GM21723 (cell line): ENCODE results near the gene PSMB8.
"Not testable (repeated sequence)": the region's sequence is repeated elsewhere in the genome, so short reads cannot be mapped to it uniquely, and the experiment has no call there.

Experiments used
- ATAC-seq: cut with Tn5 transposase; IDR thresholded peaks from one replicate; pipeline ENCODE4 v1.9.1; 2021; ENCODE audit warnings: mild to moderate bottlenecking, moderate library complexity; ENCODE audit not compliant: unreplicated experiment

PSMB8 gene

DNA sequence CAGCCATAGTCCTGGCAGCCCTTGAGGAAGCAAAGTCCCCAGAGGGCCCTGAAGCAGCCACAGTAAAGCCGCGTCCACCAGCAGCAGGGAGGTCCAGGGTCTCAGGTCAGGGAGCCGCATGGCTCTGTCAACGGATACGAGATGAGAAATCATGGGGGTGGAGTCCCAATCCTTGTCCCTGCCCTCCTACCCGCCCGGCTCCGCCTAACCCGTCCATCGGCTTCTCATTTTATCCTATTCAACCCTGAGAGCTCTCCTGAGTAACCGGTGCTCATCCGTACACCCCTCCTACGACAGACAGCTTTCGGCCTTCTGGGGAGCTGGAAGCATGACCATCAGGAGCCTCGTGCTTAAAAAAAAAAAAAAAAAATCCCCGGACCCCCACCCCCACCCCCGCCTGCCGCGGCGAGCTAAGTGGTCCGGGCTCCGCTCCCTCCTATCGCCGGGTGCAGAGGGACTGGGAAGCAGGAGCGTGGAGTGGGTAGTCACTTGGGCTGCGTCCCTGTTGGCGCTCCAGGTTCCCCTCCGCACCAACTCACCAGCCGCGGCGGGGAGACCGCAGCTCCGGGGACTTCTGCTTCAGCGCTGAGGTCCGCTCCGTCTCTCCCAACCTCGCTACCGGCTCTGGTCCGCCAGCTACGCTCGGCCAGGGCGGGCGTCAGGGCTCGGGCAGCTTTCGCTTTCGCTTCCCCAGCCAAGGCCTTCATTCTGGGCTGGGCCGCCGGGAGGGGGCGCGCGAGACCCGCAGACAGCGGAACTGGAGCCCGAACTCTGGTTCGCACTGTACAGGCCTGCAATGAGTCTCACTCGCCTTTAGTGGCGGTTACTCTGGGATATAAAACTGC, 5.5 kb downstream of the PSMB8 start, which contains the start of gene TAP2:
Gene TAP2, minus strand, starts transcription at position 626 of the 845 bp plus-strand sequence. Its CDS starts 506 bp downstream, at position 120.
- peak; percentile 66 for ATAC-seq

DNA sequence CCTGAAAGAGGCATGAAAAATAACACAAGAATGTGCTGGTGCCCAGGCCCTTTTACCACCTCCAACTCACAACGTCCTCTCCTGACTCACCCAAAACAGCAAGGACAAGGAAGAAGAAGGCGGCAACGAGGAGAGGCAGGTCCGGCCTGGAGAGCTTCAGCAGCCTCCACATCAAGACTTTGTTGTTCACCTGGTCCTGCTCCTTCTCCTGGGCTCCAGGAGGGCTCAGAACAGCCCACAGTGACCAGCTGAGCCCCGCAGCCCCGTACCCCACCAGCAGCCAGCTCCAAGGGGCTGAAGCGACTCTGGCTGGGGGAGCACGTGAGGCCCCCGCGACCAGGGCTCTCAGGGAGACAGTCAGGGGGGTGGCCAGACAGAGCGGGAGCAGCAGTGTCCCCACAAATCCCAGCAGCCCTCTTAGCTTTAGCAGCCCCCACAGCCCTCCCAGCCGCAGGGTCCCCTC, 6.2 kb downstream of the PSMB8 start:
- no peak for ATAC-seq

DNA sequence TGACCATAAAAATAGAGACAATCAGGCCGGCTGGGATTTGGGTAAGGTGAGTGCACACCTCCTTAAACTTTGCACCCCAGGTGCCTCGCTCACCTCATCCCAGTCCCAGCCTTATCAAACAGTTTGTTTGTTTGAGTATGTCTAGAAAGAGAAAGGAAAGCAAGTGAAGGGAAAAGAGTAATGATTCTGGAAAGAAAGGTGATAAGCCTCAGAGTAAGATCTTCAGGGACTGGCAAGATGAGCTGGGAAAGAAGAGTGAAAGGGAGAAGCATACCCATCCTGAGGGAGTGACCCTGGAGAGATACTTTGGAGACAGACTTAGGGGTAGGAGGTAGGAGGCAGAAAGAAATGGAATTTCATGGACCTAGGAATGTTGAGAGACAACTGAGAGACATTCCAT, 7.0 kb downstream of the PSMB8 start:
- ATAC-seq, result no peak

DNA sequence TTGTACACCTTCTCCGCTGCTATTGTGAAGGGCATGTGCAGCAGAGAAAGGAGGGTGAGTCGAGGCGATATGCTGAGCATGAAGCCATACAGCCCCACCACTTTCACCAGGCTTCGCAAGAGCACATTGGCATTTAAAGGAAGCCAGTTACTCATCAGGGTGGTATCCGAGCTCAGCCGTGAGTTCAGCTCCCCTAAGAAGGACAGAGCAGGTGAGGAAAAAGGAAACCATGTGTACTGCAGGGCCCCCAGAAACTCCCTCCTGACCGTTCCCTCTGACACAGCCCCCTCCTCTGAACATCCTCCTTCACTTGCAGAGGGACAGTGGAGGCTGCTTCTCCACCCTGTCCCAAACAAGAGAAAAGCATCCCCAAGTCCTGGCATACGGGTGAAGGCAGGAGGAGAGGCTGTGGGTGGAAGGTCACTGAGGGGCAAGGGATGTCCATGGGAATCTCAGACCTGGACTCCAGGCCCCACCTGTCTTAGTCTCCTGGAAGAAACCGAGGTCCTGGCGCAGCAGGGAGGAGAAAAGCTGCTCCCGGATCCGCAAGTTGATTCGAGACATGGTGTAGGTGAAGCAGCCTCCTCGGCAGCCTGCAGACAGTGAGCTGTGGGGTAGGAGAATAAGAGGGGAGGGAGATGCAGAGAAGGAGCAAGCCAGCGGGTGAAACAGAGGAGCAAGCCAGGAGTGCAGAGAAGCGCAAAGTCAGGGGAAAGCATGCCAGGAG, 8.5 kb downstream of the PSMB8 start:
- ATAC-seq, result no peak

DNA sequence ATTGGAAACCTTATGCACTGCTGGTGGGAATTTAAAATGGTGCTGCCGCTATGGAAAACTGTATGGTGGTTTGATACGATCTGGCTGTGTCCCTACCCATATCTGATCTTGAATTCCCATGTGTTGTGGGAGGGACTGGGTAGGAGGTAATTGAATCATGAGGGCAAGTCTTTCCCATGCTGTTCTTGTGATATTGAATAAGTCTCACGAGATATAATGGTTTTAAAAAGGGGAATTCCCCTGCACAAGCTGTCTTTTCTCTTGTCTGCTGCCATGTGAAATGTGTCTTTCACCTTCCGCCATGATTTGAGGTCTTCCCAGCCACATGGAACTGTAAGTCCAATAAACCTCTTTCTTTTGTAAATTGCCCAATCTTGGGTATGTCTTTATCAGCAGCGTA, 10.2 kb downstream of the PSMB8 start:
- ATAC-seq, result no peak

DNA sequence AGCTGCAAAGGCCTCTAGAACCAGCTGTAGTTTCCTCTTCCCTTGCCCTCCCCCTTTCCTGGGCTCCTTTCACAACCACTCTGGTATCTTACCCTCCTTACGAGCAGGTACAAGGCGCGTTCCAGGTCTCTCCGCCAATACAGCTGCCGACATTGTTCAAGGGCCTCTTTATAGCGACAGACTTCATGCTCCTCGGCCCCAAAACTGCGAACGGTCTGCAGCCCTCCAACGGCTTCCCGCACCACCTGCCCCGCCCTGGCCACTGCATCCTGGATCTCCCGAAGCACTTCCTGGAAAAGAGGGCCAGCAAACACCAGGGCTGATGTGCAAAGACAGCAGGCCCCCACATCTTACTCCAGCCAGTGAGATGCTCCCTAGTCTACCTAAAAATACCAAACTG, 11.3 kb downstream of the PSMB8 start:
- ATAC-seq, result no peak

DNA sequence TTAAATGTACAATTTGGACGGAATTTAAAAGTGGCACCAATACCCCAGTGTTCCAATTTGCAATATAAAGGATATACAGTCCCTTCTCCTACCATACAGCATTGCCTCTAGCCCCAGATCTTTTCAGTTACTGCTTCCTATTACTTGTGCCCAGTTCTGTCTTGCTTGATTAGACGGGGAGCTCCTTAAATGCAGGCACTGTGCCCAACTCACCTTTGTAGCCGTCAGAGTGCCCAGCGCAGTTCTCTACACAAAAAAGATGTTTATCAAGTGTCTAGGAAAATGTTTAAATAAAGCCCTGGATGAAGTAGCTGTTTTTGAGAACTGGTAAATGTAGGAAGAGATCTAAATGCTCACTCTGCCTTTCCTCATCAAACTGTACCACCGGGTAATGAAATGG, 12.9 kb downstream of the PSMB8 start:
- no peak for ATAC-seq

DNA sequence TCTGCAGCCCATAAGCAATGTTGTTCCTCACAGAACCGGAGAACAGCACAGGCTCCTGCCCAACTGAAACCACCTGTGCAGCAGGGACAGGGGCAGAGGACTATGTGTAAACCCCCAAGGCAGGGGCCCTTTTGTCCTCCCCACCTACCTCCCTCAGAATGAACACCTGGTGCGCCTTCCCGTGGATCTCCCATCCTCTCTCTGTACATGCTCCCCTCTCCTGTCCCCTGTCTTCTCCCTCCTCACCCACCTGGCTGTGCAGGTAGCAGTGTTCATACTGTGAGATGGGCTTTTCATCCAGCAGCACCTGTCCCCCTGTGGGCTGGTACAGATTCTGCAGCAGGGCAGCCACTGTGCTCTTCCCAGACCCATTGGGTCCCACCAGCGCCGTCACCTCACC, 13.8 kb downstream of the PSMB8 start:
- ATAC-seq, result no peak

DNA sequence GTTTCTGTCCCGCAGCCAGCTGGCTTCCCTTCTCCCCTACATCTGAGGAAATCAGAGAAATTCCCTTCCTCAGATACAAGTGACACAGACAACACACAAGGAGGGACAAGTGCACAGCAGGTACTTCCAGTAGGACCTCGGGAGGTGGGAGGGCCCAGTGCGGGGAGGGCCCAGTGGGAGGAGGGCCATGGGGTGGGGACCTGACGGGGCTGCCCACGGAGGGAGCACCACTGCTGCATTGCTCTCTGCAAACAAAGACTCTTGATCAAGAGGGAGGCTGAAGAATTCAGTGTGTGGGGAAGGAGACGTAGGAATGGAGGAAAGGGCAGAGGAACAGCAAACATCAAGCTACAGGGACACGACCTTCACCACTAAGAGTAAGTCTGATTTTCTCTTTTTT, 14.4 kb downstream of the PSMB8 start:
- no peak for ATAC-seq

DNA sequence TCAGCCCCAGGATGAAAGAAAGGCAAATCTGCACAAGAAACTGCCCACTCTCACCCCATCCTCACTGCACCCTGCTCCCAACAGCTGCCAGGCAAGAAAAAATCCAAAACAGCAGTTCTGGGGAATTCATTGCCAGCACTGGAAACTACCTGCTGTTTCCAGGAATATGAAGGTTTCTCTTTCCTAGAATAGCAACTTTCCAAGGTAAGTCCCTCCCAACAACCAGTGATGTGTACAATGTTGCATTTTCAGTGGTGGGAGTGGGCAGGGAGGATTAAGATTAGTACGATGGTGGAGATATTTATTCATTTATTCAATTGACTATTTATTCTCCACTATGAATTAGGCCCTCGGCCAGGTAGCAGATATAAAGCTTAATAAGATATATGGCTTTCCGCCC, 16.8 kb downstream of the PSMB8 start:
- ATAC-seq, result no peak

DNA sequence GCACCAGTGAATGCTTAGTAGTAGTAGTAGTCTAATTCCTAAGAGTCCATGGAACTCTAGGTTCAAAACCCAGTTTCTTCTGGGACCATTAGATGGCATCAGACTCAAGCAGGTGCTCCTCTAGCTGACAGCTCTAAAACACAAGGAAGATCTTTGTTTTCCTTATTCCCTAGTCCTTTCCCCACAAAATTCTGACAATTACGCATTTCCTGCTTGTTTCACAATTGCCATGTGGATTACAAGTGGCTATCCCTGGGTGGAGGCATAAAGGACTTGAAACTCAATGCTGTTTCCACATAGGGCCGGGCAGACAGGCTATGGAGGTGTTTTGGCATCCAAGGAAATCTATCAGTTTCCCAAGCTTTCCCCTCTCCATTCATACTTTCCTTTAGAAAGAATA, 17.9 kb downstream of the PSMB8 start:
- no peak for ATAC-seq

DNA sequence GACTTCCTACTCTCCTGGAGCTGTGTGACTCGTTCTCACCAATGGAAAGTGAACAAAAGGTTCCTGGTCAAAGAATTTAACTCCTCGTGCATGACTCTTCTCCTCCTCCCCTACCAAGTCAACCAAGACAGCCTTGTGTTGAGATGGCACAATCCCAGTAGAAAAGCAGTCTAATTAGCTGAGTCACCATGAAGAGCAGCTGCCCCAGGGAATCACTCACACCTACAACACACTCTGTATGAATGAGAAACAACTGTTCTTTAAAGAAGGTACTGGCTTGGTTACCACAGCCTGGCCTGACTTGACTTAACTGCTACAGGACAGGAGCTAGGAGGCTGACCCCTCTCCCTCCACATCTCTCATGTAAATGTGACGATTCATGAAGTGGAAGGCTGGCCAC, 24.1 kb downstream of the PSMB8 start:
- ATAC-seq, result no peak

DNA sequence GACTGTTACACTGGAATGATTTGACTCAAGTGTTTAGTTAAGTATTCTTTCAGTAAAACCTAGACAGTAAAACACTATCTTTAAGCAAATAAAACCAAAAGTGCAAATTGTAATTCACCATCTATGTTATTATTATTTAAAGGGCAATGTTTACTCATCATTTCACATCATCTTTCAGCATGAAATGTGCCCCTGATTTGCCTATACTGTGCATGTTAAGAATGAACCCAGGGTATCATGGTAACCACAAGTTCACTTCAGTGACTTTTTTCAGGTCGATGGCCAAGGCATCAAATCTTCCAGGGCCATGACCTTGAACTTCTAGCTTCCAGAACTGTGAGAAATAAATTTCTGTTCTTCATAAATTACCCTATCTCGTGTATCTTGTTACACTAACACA, 25.0 kb downstream of the PSMB8 start:
- no peak for ATAC-seq

DNA sequence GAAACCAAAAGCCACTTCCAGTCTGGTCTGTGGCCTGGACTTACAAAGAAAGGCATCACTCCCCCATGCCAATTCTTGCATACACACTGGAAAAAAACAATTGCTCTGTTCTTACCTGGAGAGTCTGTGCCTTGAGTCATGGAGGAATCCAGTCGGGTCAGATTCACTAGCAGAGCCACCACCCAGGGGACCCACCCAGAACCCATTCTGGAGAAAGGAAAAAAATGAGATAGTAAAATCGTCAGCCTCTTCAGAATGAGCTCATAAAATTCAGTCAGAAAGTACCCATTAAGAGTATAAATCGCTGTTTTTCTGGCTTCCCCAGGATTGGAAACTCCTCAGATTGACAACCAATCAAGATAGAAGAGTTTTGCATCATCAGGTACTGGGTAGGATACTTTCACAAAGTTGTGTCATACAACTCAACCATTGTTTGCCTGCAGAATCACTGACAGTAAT, 27.1 kb downstream of the PSMB8 start, which contains the start of gene HLA-DOB:
Gene HLA-DOB, minus strand, starts transcription at position 257 of the 459 bp plus-strand sequence. Its CDS starts 51 bp downstream, at position 206.
- ATAC-seq, result peak; percentile 69

DNA sequence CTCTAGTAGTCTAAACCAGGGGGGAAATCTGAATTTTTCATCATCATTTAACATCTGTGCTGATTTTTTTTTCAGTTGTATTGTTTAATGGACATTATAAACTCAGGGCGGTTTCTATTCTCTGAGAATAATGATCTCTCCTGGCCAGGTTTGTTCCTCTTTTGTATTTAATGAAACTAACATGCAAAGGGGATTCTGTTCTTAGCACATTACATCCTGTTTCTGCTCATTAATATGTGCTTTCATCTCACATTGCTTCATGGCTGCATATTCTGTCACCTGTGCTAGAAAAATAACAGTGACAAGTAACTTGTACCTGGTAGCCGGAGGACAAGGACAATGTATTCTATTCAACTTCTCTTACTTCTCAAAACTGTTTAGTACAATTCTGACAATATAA, 27.9 kb downstream of the PSMB8 start:
- peak; percentile 53 for ATAC-seq

DNA sequence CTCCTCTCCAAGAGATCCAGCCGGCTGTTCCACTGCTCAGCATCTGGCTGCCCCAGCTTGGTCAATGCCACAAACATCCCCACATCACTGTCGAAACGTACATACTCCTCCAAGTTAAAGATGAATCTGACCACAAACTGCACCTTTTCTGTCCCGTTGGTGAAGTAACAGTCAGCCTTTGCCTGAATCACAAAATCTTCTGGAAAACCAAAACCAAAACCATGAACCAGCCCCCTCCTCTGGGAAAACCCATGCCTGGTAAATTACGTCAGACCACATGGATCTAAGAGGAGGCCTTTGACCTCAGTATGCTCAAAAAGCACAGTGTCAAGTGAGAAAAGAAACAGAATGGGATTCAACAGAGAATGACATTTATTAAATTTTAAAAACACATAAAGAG, 28.7 kb downstream of the PSMB8 start:
- no peak for ATAC-seq

DNA sequence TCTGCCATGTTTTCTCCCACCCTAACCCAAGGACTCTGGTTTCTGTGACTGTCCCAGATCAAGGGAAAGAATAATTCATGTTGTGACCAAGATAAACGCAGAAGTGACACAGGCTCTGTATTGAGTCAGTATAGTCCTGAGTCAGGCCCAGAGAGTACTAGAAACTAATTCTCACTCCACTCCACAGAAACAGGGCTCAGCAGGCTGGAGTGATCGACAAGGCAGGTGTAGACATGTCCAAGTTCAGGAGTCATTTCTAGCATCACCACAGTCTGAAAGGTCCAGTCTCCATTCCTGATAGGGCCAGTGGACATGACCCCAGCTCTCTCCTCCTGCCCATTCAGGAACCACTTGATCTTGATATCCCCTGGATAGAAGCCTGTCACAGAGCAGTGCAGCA, 29.7 kb downstream of the PSMB8 start:
- ATAC-seq, result no peak

DNA sequence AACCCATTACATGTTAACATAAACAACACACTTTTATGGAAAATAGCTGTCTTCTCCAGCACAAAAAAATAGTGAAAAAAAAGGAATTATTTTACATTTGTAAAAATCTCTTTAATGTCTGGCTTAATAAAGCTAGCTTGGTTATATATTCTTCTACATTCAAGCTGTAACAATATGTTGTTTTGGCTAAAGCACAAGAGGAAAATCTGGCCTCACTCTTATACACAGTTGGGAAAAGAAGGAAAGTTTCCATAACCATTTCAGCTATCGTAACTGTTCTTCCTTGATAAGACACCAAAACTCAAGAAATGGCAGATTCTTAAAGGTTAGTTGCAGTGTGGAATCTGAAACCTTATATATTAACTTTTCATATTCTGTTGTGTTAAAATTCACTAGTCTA, 34.7 kb downstream of the PSMB8 start:
- no peak for ATAC-seq

DNA sequence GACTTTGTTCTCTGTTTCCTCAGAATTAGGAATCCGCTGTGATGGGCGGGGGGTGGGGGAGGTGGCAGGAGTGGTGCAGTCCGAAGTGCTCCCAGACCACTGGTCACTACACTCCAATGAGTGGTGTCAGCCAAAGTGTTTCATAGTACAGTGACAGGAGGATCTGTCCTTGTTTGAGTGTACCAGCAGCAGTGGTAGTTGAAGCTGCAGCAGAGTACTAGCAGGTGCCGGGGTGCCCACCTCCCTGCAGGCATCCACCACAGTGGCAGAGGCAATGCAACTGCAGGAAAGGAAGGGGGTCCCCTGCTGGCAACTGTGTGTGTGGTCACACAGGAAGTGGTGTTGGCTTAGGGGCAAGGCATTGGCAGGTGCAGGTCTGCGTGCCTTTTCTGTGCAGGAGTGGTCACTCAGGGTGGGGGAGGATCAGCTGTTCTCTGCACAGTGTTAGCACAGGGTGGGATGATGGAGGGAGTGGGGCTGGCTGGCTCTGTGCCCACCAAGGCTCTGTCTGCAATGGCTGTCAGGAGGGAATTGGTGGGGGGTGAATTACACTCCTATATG, 36.7 kb downstream of the PSMB8 start:
- no peak for ATAC-seq

DNA sequence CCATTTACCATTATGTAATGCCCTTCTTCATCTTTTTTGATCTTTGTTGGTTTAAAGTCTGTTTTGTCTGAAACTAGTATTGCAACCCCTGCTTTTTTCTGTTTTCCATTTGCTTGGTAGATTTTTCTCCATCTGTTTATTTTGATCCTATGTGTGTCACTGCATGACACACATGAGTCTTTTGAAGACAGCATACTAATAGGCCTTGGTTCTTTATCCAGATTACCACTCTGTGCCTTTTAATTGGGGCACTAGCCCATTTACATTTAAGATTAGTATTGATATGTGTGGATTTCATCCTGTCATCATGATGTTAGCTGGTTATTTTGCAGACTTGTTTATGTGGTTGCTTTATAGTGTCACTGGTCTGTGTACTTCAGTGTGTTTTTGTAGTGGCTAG, 38.4 kb downstream of the PSMB8 start:
- not testable (repeated sequence) for ATAC-seq

DNA sequence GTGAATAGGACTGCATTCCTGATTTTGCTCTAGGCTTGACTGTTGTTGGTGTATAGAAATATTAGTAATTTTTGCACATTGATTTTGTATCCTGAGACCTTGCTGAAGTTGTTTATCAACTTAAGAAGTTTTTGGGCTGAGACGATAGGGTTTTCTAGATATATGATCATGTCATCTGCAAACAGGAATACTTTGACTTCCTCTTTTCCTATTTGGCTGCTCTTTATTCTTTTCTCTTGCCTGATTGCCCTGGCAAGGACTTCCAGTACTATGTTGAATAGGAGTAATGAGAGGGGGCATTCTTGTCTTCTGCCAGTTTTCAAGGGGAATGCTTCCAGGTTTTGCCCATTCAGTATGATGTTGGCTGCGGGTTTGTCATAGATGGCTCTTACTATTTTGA, 40.4 kb downstream of the PSMB8 start:
- ATAC-seq, result no peak

DNA sequence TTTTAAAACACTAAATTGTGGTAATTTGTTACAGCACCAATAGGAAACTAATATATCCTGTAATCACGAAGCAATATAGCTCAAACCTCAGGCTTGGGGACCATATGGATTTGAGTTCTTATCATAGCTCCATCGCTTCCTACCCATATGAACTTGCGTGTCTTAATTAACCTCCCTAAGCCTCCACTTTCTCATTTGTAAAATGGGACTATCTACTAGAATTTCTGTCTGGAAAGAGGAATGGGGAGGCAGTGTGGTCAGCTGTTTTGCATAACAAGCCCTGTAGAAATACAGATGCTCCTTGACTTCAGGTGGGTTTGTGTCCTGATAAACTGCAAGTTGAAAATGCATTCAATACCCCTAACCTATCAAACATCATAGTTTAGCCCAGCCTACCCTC, 44.1 kb downstream of the PSMB8 start:
- no peak for ATAC-seq
